ENCODE data around the gene IGSF22. TPM values are rescaled to one million over a fixed set of nuclear protein-coding genes. Genes with fewer than 3 reads are reported as not detected.

Gene IGSF22
- polyA plus RNA-seq, 1 of the 3 experiments (the other 2 are of a cell fraction): 0.02 TPM

- POLR2A ChIA-PET: no interaction called here
- H3F3A ChIP-seq (replicated peaks; ENCODE audit: insufficient read depth): no peaks in the 10 kb centered on the region
- no peak overlapping the region for H3K9ac ChIP-seq
- no peak overlapping the region for H2AFZ ChIP-seq (ENCODE audit: low read depth)
- H3K4me3 ChIP-seq (ENCODE audit: low read depth in 2 of 2, low read length in 1 of 2): no peak overlapping the region
- WGBS (ENCODE audit: low lambda C conversion rate): 78% methylated on average over 2 of the region's 3 CpGs
- no peaks in the 10 kb centered on the region for H3K9me3 ChIP-seq
- H3K27me3 ChIP-seq (ENCODE audit: insufficient read depth): no peaks in the 10 kb centered on the region
- no peak overlapping the region for H3K4me2 ChIP-seq
- DNase-seq: no peak
- TF ChIP-seq TAF1 (IDR thresholded peaks at IDR 0.05; ENCODE audit: borderline replicate concordance, low read depth, low read length) (no peak), NRF1 (IDR thresholded peaks at IDR 0.05; ENCODE audit: low read depth, low read length) (no peak)
- TF ChIP-seq, protein P1, sequence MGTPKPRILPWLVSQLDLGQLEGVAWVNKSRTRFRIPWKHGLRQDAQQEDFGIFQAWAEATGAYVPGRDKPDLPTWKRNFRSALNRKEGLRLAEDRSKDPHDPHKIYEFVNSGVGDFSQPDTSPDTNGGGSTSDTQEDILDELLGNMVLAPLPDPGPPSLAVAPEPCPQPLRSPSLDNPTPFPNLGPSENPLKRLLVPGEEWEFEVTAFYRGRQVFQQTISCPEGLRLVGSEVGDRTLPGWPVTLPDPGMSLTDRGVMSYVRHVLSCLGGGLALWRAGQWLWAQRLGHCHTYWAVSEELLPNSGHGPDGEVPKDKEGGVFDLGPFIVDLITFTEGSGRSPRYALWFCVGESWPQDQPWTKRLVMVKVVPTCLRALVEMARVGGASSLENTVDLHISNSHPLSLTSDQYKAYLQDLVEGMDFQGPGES (IDR thresholded peaks at IDR 0.05; ENCODE audit: low read depth, low read length): no peak
- TF ChIP-seq, protein P2, sequence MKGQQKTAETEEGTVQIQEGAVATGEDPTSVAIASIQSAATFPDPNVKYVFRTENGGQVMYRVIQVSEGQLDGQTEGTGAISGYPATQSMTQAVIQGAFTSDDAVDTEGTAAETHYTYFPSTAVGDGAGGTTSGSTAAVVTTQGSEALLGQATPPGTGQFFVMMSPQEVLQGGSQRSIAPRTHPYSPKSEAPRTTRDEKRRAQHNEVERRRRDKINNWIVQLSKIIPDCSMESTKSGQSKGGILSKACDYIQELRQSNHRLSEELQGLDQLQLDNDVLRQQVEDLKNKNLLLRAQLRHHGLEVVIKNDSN (IDR thresholded peaks at IDR 0.05; ENCODE audit: borderline replicate concordance, low read depth): no peak
- TF ChIP-seq, protein P3, sequence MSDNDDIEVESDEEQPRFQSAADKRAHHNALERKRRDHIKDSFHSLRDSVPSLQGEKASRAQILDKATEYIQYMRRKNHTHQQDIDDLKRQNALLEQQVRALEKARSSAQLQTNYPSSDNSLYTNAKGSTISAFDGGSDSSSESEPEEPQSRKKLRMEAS (IDR thresholded peaks at IDR 0.05; ENCODE audit: low read depth): no peak
- H3K4me1 ChIP-seq (ENCODE audit: control insufficient read depth in 1 of 2, insufficient read depth in 2 of 2, low read depth in 1 of 2, low read length in 1 of 2): peaks cover 5 to 9% of the 10 kb centered on the region in 2 experiments; a peak in 1 of 4 replicates
- H3K79me2 ChIP-seq (ENCODE audit: insufficient read depth): no peaks in the 10 kb centered on the region
- no peaks in the 10 kb centered on the region for H3K36me3 ChIP-seq (replicated peaks in 1 of 2; ENCODE audit: control insufficient read depth in 1 of 2, insufficient read depth in 2 of 2, low read length in 1 of 2)
- no peaks in the 10 kb centered on the region for H3K9me2 ChIP-seq
- no peaks in the 10 kb centered on the region for H4K20me1 ChIP-seq (ENCODE audit: insufficient read depth)
- CTCF ChIA-PET: interaction anchor here (0.8 kb wide), 1 partner anchor 13 kb away, joined by 3 read pairs; no protein-coding TSS in a partner anchor
- H3K27ac ChIP-seq (ENCODE audit: low read depth in 2 of 2, low read length in 1 of 2): no peak overlapping the region
Measured at GRCh38 chr11:18750944-18751343, 25.0 kb upstream of the IGSF22 start.

GRCh38 chr11:18749681-18750319, 23.8 kb upstream of the IGSF22 start:
- H3K4me2 ChIP-seq: peak overlapping the region; percentile 48; the same call in 1 of the 2 replicates
- ChIA-PET POLR2A (no interaction called here), CTCF (interaction anchor here (1.0 to 1.9 kb wide), 5 partner anchors 13 to 25 kb away, joined by 3 to 6 read pairs (median 5); no protein-coding TSS in a partner anchor)
- H3K27me3 ChIP-seq (ENCODE audit: insufficient read depth): no peaks in the 10 kb centered on the region
- peak overlapping the region; percentile 32; the same call in 1 of the 2 replicates for H3K9ac ChIP-seq
- no peaks in the 10 kb centered on the region for H4K20me1 ChIP-seq (ENCODE audit: insufficient read depth)
- H3K4me1 ChIP-seq (ENCODE audit: control insufficient read depth in 1 of 2, insufficient read depth in 2 of 2, low read depth in 1 of 2, low read length in 1 of 2): peaks cover 5 to 9% of the 10 kb centered on the region in 2 experiments; a peak in 1 of 4 replicates
- TF ChIP-seq POLR2AphosphoS5 (IDR thresholded peaks at IDR 0.05; ENCODE audit: low read depth, low read length) (peak; percentile 58; the same call in 1 of the 2 replicates), JUND (IDR thresholded peaks at IDR 0.05) (peak; percentile 71), ELF1 (IDR thresholded peaks at IDR 0.05) (peak; percentile 64), TCF12 (IDR thresholded peaks at IDR 0.05) (peak; percentile 63), GABPA (IDR thresholded peaks at IDR 0.05; ENCODE audit: low read depth) (peak; percentile 70), CHD2 (IDR thresholded peaks at IDR 0.05; ENCODE audit: low read length, partially characterized antibody) (no peak), FOSL2 (IDR thresholded peaks at IDR 0.05; ENCODE audit: borderline replicate concordance, low read depth) (peak; percentile 90), SMC3 (IDR thresholded peaks at IDR 0.05; ENCODE audit: low read depth, low read length) (no peak), RCOR1 (IDR thresholded peaks at IDR 0.05; ENCODE audit: low read length) (no peak), TAF1 (IDR thresholded peaks at IDR 0.05; ENCODE audit: borderline replicate concordance, low read depth, low read length) (peak; percentile 24; the same call in 1 of the 2 replicates)
- TF ChIP-seq, protein P1 (IDR thresholded peaks at IDR 0.05; ENCODE audit: low read depth, low read length): no peak
- TF ChIP-seq, protein P3 (IDR thresholded peaks at IDR 0.05; ENCODE audit: low read depth): peak; percentile 75
- TF ChIP-seq, protein P4, sequence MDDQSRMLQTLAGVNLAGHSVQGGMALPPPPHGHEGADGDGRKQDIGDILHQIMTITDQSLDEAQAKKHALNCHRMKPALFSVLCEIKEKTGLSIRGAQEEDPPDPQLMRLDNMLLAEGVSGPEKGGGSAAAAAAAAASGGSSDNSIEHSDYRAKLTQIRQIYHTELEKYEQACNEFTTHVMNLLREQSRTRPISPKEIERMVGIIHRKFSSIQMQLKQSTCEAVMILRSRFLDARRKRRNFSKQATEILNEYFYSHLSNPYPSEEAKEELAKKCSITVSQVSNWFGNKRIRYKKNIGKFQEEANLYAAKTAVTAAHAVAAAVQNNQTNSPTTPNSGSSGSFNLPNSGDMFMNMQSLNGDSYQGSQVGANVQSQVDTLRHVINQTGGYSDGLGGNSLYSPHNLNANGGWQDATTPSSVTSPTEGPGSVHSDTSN (IDR thresholded peaks at IDR 0.05): peak; percentile 50; the same call in 1 of the 2 replicates
- no peaks in the 10 kb centered on the region for H3K36me3 ChIP-seq (replicated peaks in 1 of 2; ENCODE audit: control insufficient read depth in 1 of 2, insufficient read depth in 2 of 2, low read length in 1 of 2)
- H2AFZ ChIP-seq (ENCODE audit: low read depth): peak overlapping the region; percentile 90
- no peaks in the 10 kb centered on the region for H3K9me2 ChIP-seq
- peak; percentile 38 for DNase-seq
- H3F3A ChIP-seq (replicated peaks; ENCODE audit: insufficient read depth): no peaks in the 10 kb centered on the region
- H3K27ac ChIP-seq (ENCODE audit: low read depth in 2 of 2, low read length in 1 of 2): peak overlapping the region in 1 of 2 experiments; percentile 81; a peak in 2 of 4 replicates
- WGBS (ENCODE audit: low lambda C conversion rate): 61% methylated on average over 9 of the region's 12 CpGs
- H3K79me2 ChIP-seq (ENCODE audit: insufficient read depth): no peaks in the 10 kb centered on the region
- no peaks in the 10 kb centered on the region for H3K9me3 ChIP-seq
- no peak overlapping the region for H3K4me3 ChIP-seq (ENCODE audit: low read depth in 2 of 2, low read length in 1 of 2)
